H9 (cell line): ENCODE results near the gene MAGOH. TPM values are rescaled to one million over a fixed set of nuclear protein-coding genes. Genes with fewer than 3 reads are reported as not detected.
A peak's percentile ranks its signal among the peaks of the same experiment; 100 is the strongest.

ENCODE experiments used
- DNase-seq: peaks from one replicate; pipeline ENCODE4 v3.0.0-alpha.2; 2017
- H2AFZ ChIP-seq: one replicate; pipeline ENCODE4 v1.6.1; 2013; ENCODE audit warnings: mild to moderate bottlenecking, low read length, control low read depth, moderate library complexity
- H2AK5ac ChIP-seq: 2 replicates; pipeline ENCODE4 v1.6.1; 2013; ENCODE audit warnings: low read length, control low read depth, mixed read lengths; ENCODE audit not compliant: insufficient read length
- H2BK120ac ChIP-seq: one replicate; pipeline ENCODE4 v1.6.1; 2013; ENCODE audit warnings: low read depth, mild to moderate bottlenecking, low read length, control low read depth, inconsistent platforms; ENCODE audit not compliant: poor library complexity, severe bottlenecking
- H2BK12ac ChIP-seq: 2 replicates; pipeline ENCODE4 v1.6.1; 2013; ENCODE audit warnings: low read length, control low read depth, mixed read lengths, low read depth; ENCODE audit not compliant: insufficient read length
- H2BK15ac ChIP-seq: 2 replicates; pipeline ENCODE4 v1.6.1; 2013; ENCODE audit warnings: low read depth, low read length, control low read depth
- H2BK20ac ChIP-seq: one replicate; pipeline ENCODE4 v1.6.1; 2013; ENCODE audit warnings: low read depth, mild to moderate bottlenecking, low read length, control low read depth, inconsistent platforms; ENCODE audit not compliant: poor library complexity, severe bottlenecking
- H2BK5ac ChIP-seq: 2 replicates; pipeline ENCODE4 v1.6.1; 2013; ENCODE audit warnings: low read length, control low read depth, mixed read lengths; ENCODE audit not compliant: insufficient read length
- H3K14ac ChIP-seq: 2 replicates; pipeline ENCODE4 v1.6.1; 2013; ENCODE audit warnings: low read length, control low read depth; ENCODE audit not compliant: insufficient read depth
- H3K18ac ChIP-seq: 2 replicates; pipeline ENCODE4 v1.6.1; 2013; ENCODE audit warnings: low read depth, mild to moderate bottlenecking, mixed read lengths, low read length, control low read depth; ENCODE audit not compliant: insufficient read length
- H3K23ac ChIP-seq: 2 replicates; pipeline ENCODE4 v1.6.1; 2013; ENCODE audit warnings: low read length, control low read depth, mixed read lengths, low read depth; ENCODE audit not compliant: insufficient read length
- H3K23me2 ChIP-seq: 2 replicates; pipeline ENCODE4 v1.6.1; 2013; ENCODE audit warnings: low read depth, mild to moderate bottlenecking, mixed read lengths, low read length, control low read depth; ENCODE audit not compliant: insufficient read length, poor library complexity, severe bottlenecking
- H3K27ac ChIP-seq: 2 replicates; pipeline ENCODE4 v1.5.1; 2013; ENCODE audit warnings: low read length, control low read depth, mixed read lengths, low read depth; ENCODE audit not compliant: insufficient read length
- H3K27me3 ChIP-seq: 2 replicates; pipeline ENCODE4 v1.6.1; 2013; ENCODE audit warnings: low read length, control low read depth, inconsistent platforms; ENCODE audit not compliant: insufficient read depth
- H3K4ac ChIP-seq: 2 replicates; pipeline ENCODE4 v1.6.1; 2013; ENCODE audit warnings: low read depth, mild to moderate bottlenecking, control low read depth, inconsistent platforms, low read length, moderate library complexity
- H3K4me1 ChIP-seq: 2 replicates; pipeline ENCODE4 v1.6.1; 2013; ENCODE audit warnings: low read length, control low read depth, inconsistent platforms; ENCODE audit not compliant: insufficient read depth
- H3K4me2 ChIP-seq: 2 replicates; pipeline ENCODE4 v1.6.1; 2013; ENCODE audit warnings: low read length, control low read depth, mixed read lengths; ENCODE audit not compliant: insufficient read length, insufficient read depth
- H3K56ac ChIP-seq: 2 replicates; pipeline ENCODE4 v1.6.1; 2013; ENCODE audit warnings: low read depth, mild to moderate bottlenecking, mixed read lengths, low read length, control low read depth; ENCODE audit not compliant: insufficient read length
- H3K79me1 ChIP-seq: 2 replicates; pipeline ENCODE4 v1.6.1; 2013; ENCODE audit warnings: low read depth, mild to moderate bottlenecking, moderate library complexity, low read length, control low read depth, inconsistent platforms; ENCODE audit not compliant: insufficient read depth, poor library complexity, severe bottlenecking
- H3K79me2 ChIP-seq: 2 replicates; pipeline ENCODE4 v1.6.1; 2013; ENCODE audit warnings: low read length, control low read depth, inconsistent platforms; ENCODE audit not compliant: insufficient read depth
- H3K9ac ChIP-seq: 2 replicates; pipeline ENCODE4 v1.6.1; 2013; ENCODE audit warnings: low read length, control low read depth, mixed read lengths; ENCODE audit not compliant: insufficient read length; ENCODE audit errors: extremely low read depth
- H3K9me3 ChIP-seq: one replicate; pipeline ENCODE4 v1.6.1; 2013; ENCODE audit warnings: low read depth, low read length, inconsistent platforms; ENCODE audit not compliant: control insufficient read depth
- H3T11ph ChIP-seq: one replicate; pipeline ENCODE4 v1.6.1; 2013; ENCODE audit warnings: mild to moderate bottlenecking, low read length, control low read depth, inconsistent platforms
- H4K20me1 ChIP-seq: one replicate; pipeline ENCODE4 v1.6.1; 2013; ENCODE audit not compliant: control insufficient read depth, insufficient read length, insufficient read depth
- H4K5ac ChIP-seq: 2 replicates; pipeline ENCODE4 v1.6.1; 2013; ENCODE audit warnings: low read depth, mild to moderate bottlenecking, mixed read lengths, low read length, control low read depth; ENCODE audit not compliant: insufficient read length
- H4K8ac ChIP-seq: replicated peaks from 2 replicates; pipeline ENCODE4 v1.6.1; 2013; ENCODE audit warnings: low read length, control low read depth, mixed read lengths, low read depth; ENCODE audit not compliant: insufficient read length
- H4K91ac ChIP-seq: 2 replicates; pipeline ENCODE4 v1.6.1; 2013; ENCODE audit warnings: low read depth, mild to moderate bottlenecking, moderate library complexity, mixed read lengths, low read length, control low read depth; ENCODE audit not compliant: insufficient read length
- H3K27ac Mint-ChIP-seq, 3 experiments: 2 replicates in 2 of 3; 3 replicates in 1 of 3; pipeline ENCODE4 v1.8.0; 2020 to 2021; ENCODE audit warnings: mixed read lengths in 3 of 3, mild to moderate bottlenecking in 1 of 3, moderate library complexity in 1 of 3
- H3K27me3 Mint-ChIP-seq: 2 replicates; pipeline ENCODE4 v1.8.0; 2021; ENCODE audit warnings: low read depth, mild to moderate bottlenecking, moderate library complexity, mixed read lengths
- H3K36me3 Mint-ChIP-seq, 3 experiments: 2 replicates in 2 of 3; 3 replicates in 1 of 3; pipeline ENCODE4 v1.8.0; 2020 to 2021; ENCODE audit warnings: low read depth in 3 of 3, mixed read lengths in 3 of 3; ENCODE audit not compliant: insufficient read depth in 1 of 3
- H3K4me1 Mint-ChIP-seq, 2 experiments: 2 replicates each; pipeline ENCODE4 v1.8.0; 2020; ENCODE audit warnings: mixed read lengths in 2 of 2
- H3K4me3 Mint-ChIP-seq, 2 experiments: 2 replicates in 1 of 2; 3 replicates in 1 of 2; pipeline ENCODE4 v1.8.0; 2020 to 2021; ENCODE audit warnings: mild to moderate bottlenecking in 2 of 2, mixed read lengths in 2 of 2, moderate library complexity in 1 of 2
- H3K9me3 Mint-ChIP-seq, 2 experiments: 2 replicates in 1 of 2; 3 replicates in 1 of 2; pipeline ENCODE4 v1.8.0; 2020; ENCODE audit warnings: mild to moderate bottlenecking in 2 of 2, mixed read lengths in 2 of 2, moderate library complexity in 1 of 2
- WGBS: extraction: QIAGEN DNeasy Blood & Tissue Kit; methylation state at CpG from one replicate; pipeline ENCODE4 v1.1.7; 2013; ENCODE audit warnings: missing lambda C conversion rate, low lambda C conversion rate, mixed read lengths; ENCODE audit not compliant: insufficient read length; ENCODE audit errors: extremely low coverage; 5-methylcytosine and 5-hydroxymethylcytosine counted together
- total RNA-seq: library from RNA; stranded (reverse); gene quantifications from 2 replicates; pipeline ENCODE4 v1.2.1, GENCODE V29; 2021
- TF ChIP-seq, protein P1 (sequence below): fragments of 200-600 bp; sonication (generic); conservative IDR thresholded peaks from 3 replicates; pipeline ENCODE4 v1.8.0; 2021; ENCODE audit warnings: antibody characterized with exemption, mild to moderate bottlenecking

Gene MAGOH
- total RNA-seq, 1 experiment from 2014 or later: 81.2 TPM

GRCh38 chr1:53182111-53182593 is 56.2 kb downstream of the MAGOH start:
- Histone ChIP-seq H3K23me2 (no peaks in the 10 kb centered on the region), H3K9me3 (no peaks in the 10 kb centered on the region), H3K18ac (no peak overlapping the region), H3K79me2 (no peaks in the 10 kb centered on the region), H4K91ac (no peak overlapping the region), H2AK5ac (no peak overlapping the region), H3K23ac (no peak overlapping the region), H3K27ac (no peak overlapping the region), H3T11ph (no peak overlapping the region), H3K27me3 (no peaks in the 10 kb centered on the region), H3K4me1 (no peaks in the 10 kb centered on the region), H2BK15ac (no peak overlapping the region), H4K20me1 (no peaks in the 10 kb centered on the region), H3K4ac (no peak overlapping the region), H2BK20ac (no peak overlapping the region), H3K4me2 (no peak overlapping the region), H2BK120ac (no peak overlapping the region), H2AFZ (no peak overlapping the region), H4K8ac (no peak overlapping the region), H3K79me1 (no peaks in the 10 kb centered on the region), H2BK5ac (no peak overlapping the region), H3K9ac (no peak overlapping the region), H2BK12ac (no peak overlapping the region), H4K5ac (no peak overlapping the region), H3K14ac (no peak overlapping the region), H3K56ac (no peak overlapping the region)
- DNase-seq: peak; percentile 77
- Mint-ChIP-seq H3K27ac (no peak overlapping the region), H3K4me1 (peaks cover 2 to 4% of the 10 kb centered on the region in 2 experiments; a peak in 3 of 4 replicates), H3K36me3 (no peaks in the 10 kb centered on the region), H3K27me3 (peaks cover 13% of the 10 kb centered on the region), H3K9me3 (no peaks in the 10 kb centered on the region), H3K4me3 (no peak overlapping the region)
- no CpG with 5 or more reads among the region's 16 CpGs for WGBS
- TF ChIP-seq, protein P1, sequence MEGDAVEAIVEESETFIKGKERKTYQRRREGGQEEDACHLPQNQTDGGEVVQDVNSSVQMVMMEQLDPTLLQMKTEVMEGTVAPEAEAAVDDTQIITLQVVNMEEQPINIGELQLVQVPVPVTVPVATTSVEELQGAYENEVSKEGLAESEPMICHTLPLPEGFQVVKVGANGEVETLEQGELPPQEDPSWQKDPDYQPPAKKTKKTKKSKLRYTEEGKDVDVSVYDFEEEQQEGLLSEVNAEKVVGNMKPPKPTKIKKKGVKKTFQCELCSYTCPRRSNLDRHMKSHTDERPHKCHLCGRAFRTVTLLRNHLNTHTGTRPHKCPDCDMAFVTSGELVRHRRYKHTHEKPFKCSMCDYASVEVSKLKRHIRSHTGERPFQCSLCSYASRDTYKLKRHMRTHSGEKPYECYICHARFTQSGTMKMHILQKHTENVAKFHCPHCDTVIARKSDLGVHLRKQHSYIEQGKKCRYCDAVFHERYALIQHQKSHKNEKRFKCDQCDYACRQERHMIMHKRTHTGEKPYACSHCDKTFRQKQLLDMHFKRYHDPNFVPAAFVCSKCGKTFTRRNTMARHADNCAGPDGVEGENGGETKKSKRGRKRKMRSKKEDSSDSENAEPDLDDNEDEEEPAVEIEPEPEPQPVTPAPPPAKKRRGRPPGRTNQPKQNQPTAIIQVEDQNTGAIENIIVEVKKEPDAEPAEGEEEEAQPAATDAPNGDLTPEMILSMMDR: peak; percentile 96
